PFSK-1 (cell line): ENCODE data around the gene DYRK1A.

Experiments used
- FOXP2 ChIP-seq: optimal IDR thresholded peaks from 2 replicates; pipeline ENCODE3; 2011; ENCODE audit warnings: borderline replicate concordance, control low read depth, inconsistent platforms; ENCODE audit not compliant: insufficient read depth; ENCODE audit errors: extremely low read length, extremely low read depth
- POLR2AphosphoS5 ChIP-seq: IDR thresholded peaks from 2 replicates; pipeline ENCODE4 v1.6.1; 2012; ENCODE audit warnings: low read depth, mild to moderate bottlenecking, control low read depth, low read length, moderate library complexity
- SIN3A ChIP-seq: IDR thresholded peaks from 2 replicates; pipeline ENCODE4 v1.6.1; 2012; ENCODE audit warnings: mild to moderate bottlenecking, low read length, moderate library complexity, borderline replicate concordance; ENCODE audit not compliant: insufficient read depth
- TAF1 ChIP-seq: IDR thresholded peaks from 2 replicates; pipeline ENCODE4 v1.6.1; 2012; ENCODE audit warnings: low read length, control low read depth, borderline replicate concordance; ENCODE audit not compliant: insufficient read depth
- TF ChIP-seq, protein P1 (sequence below), 2 experiments: IDR thresholded peaks; 2 replicates each; pipeline versions ENCODE4 v1.6.1 to v1.8.0; 2011 to 2012; ENCODE audit warnings: low read depth in 2 of 2, low read length in 2 of 2, control low read depth in 1 of 2, inconsistent platforms in 1 of 2, mild to moderate bottlenecking in 1 of 2, moderate library complexity in 1 of 2; ENCODE audit not compliant: insufficient read depth in 1 of 2

Gene DYRK1A

GRCh38 chr21:37551993-37552355, 185.4 kb downstream of the DYRK1A start:
- no peak for TF ChIP-seq FOXP2
- no peak for TF ChIP-seq POLR2AphosphoS5
- TF ChIP-seq, protein P1, sequence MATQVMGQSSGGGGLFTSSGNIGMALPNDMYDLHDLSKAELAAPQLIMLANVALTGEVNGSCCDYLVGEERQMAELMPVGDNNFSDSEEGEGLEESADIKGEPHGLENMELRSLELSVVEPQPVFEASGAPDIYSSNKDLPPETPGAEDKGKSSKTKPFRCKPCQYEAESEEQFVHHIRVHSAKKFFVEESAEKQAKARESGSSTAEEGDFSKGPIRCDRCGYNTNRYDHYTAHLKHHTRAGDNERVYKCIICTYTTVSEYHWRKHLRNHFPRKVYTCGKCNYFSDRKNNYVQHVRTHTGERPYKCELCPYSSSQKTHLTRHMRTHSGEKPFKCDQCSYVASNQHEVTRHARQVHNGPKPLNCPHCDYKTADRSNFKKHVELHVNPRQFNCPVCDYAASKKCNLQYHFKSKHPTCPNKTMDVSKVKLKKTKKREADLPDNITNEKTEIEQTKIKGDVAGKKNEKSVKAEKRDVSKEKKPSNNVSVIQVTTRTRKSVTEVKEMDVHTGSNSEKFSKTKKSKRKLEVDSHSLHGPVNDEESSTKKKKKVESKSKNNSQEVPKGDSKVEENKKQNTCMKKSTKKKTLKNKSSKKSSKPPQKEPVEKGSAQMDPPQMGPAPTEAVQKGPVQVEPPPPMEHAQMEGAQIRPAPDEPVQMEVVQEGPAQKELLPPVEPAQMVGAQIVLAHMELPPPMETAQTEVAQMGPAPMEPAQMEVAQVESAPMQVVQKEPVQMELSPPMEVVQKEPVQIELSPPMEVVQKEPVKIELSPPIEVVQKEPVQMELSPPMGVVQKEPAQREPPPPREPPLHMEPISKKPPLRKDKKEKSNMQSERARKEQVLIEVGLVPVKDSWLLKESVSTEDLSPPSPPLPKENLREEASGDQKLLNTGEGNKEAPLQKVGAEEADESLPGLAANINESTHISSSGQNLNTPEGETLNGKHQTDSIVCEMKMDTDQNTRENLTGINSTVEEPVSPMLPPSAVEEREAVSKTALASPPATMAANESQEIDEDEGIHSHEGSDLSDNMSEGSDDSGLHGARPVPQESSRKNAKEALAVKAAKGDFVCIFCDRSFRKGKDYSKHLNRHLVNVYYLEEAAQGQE (IDR thresholded peaks at IDR 0.05; ENCODE audit: insufficient read depth in 1 of 2, low read depth in 2 of 2, low read length in 2 of 2): no peak
- TF ChIP-seq TAF1: no peak
- TF ChIP-seq SIN3A: no peak

- TF ChIP-seq POLR2AphosphoS5 (no peak), TAF1 (no peak), FOXP2 (no peak), SIN3A (no peak)
- TF ChIP-seq, protein P1 (IDR thresholded peaks at IDR 0.05; ENCODE audit: insufficient read depth in 1 of 2, low read depth in 2 of 2, low read length in 2 of 2): no peak
Measured at GRCh38 chr21:37552496-37553029, 186.0 kb downstream of the DYRK1A start.

DNA sequence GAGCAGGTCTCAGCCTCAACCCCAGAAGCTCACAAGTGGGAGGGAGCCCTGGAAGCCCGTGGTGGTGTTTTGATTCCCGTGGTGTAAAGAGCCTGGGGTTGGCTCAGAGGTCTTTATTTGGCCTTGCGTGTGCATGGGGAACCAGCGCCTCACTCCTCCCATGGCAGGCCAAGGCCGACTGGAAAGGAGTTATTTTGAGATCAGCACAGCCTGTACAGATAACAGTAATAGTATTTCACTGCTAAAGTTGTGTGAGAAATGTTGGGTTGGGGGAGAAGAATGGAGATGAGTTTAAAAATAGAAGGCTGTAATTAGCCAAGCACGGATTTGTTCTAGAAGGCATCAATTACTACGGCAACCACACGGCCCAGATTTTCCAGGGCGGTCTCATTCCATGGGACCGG, 186.5 kb downstream of the DYRK1A start:
- TF ChIP-seq SIN3A (no peak), POLR2AphosphoS5 (no peak), TAF1 (no peak), FOXP2 (no peak)
- TF ChIP-seq, protein P1 (IDR thresholded peaks at IDR 0.05; ENCODE audit: insufficient read depth in 1 of 2, low read depth in 2 of 2, low read length in 2 of 2): no peak

GRCh38 chr21:37554661-37555379, 188.2 kb downstream of the DYRK1A start:
- TF ChIP-seq SIN3A (no peak), POLR2AphosphoS5 (no peak), TAF1 (no peak), FOXP2 (no peak)
- TF ChIP-seq, protein P1 (IDR thresholded peaks at IDR 0.05; ENCODE audit: insufficient read depth in 1 of 2, low read depth in 2 of 2, low read length in 2 of 2): no peak
